K562 (cell line): Measurements from ENCODE around the gene KCND3. TPM values are rescaled to one million over a fixed set of nuclear protein-coding genes. Genes with fewer than 3 reads are reported as not detected.

ENCODE experiments used
- ATAC-seq: fragments of 200-7000 bp; cut with Tn5 transposase; 3 replicates; pipeline ENCODE4 v1.9.1; 2020; ENCODE audit warnings: moderate library complexity
- BruUV-seq: library from RNA; stranded (reverse); fragments of 400-500 nt; replicated peaks from 2 replicates; lab custom pipeline; 2021; lab: Mats Ljungman, UMichigan
- CTCF ChIA-PET: fragments of 300-600 bp; formaldehyde crosslinking; extraction: SDS; loops from one replicate; lab custom pipeline; 2021; ENCODE audit warnings: low intra/inter-chr PET ratio; lab: Yijun Ruan, JAX
- POLR2A ChIA-PET: fragments of 300-600, 350-650 bp; sonication (Branson Sonifier 250); formaldehyde crosslinking; extraction: SDS; loops from one replicate; lab custom pipeline; 2021; ENCODE audit warnings: antibody characterized with exemption, inconsistent platforms; lab: Yijun Ruan, JAX
- DNase-seq, 4 experiments: peaks; one replicate each; pipeline versions ENCODE4 v3.0.0 to v3.0.0-alpha.2; 2011 to 2018; ENCODE audit warnings: low spot score in 3 of 4, mixed read lengths in 3 of 4; ENCODE audit errors: extremely low read depth in 1 of 4
- FAIRE-seq: peaks from 2 replicates; lab custom pipeline; 2011; peaks lifted over from hg19 to GRCh38; lab: Jason Lieb, UNC
- H2AFZ ChIP-seq: 2 replicates; pipeline ENCODE4 v1.6.0; 2011; ENCODE audit warnings: low read depth, low read length, control low read depth, inconsistent platforms
- H3K27ac ChIP-seq: fragments of 200-600 bp; 3 replicates; pipeline ENCODE4 v1.8.0; 2011; ENCODE audit warnings: low read depth, mild to moderate bottlenecking, control low read depth, inconsistent platforms, low read length, moderate library complexity, mixed read lengths; ENCODE audit errors: extremely low read depth
- H3K27me3 ChIP-seq, 2 experiments: fragments of 300-600 bp in 1 of 2; 2 replicates in 1 of 2; 3 replicates in 1 of 2; pipeline versions ENCODE4 v1.6.0 to v1.8.0; 2011; ENCODE audit warnings: inconsistent platforms in 2 of 2, low read length in 2 of 2, mild to moderate bottlenecking in 1 of 2, mixed read lengths in 1 of 2, moderate library complexity in 1 of 2; ENCODE audit not compliant: control insufficient read depth in 2 of 2, insufficient read depth in 2 of 2
- H3K36me3 ChIP-seq: fragments of 300-600 bp; 3 replicates; pipeline ENCODE4 v1.8.0; 2011; ENCODE audit warnings: mild to moderate bottlenecking, low read length, inconsistent platforms; ENCODE audit not compliant: control insufficient read depth, insufficient read depth
- H3K4me1 ChIP-seq, 2 experiments: fragments of 200-600 bp in 1 of 2; replicated peaks in 1 of 2; 2 replicates in 1 of 2; 3 replicates in 1 of 2; pipeline versions ENCODE4 v1.5.1 to v1.8.0; 2011; ENCODE audit warnings: inconsistent platforms in 2 of 2, low read length in 2 of 2, mild to moderate bottlenecking in 1 of 2, mixed read lengths in 1 of 2, moderate library complexity in 1 of 2; ENCODE audit not compliant: control insufficient read depth in 2 of 2, insufficient read depth in 2 of 2
- H3K4me2 ChIP-seq: 2 replicates; pipeline ENCODE4 v1.6.1; 2011; ENCODE audit warnings: low read length, control low read depth, inconsistent platforms, mixed read lengths; ENCODE audit not compliant: insufficient read depth
- H3K4me3 ChIP-seq: fragments of 200-600 bp; sonication (generic), shearing (Covaris generic); 2 replicates; pipeline ENCODE4 v1.5.1; 2016; ENCODE audit warnings: control low read depth, inconsistent platforms
- H3K79me2 ChIP-seq: fragments of 200-600 bp; 3 replicates; pipeline ENCODE4 v1.8.0; 2011; ENCODE audit warnings: low read length, inconsistent platforms; ENCODE audit not compliant: control insufficient read depth, insufficient read depth
- H3K9ac ChIP-seq, 2 experiments: 2 replicates each; pipeline versions ENCODE4 v1.6.0 to v1.6.1; 2011; ENCODE audit warnings: low read depth in 2 of 2, low read length in 2 of 2, control low read depth in 1 of 2, inconsistent platforms in 1 of 2, mild to moderate bottlenecking in 1 of 2, mixed read lengths in 1 of 2; ENCODE audit not compliant: insufficient read depth in 1 of 2
- H3K9me1 ChIP-seq: one replicate; pipeline ENCODE4 v1.6.0; 2011; ENCODE audit warnings: inconsistent platforms, mild to moderate bottlenecking, low read length, moderate library complexity; ENCODE audit not compliant: control insufficient read depth, insufficient read depth
- H3K9me3 ChIP-seq: replicated peaks from 2 replicates; pipeline ENCODE4 v1.5.1; 2011; ENCODE audit warnings: low read depth, low read length, inconsistent platforms; ENCODE audit not compliant: control insufficient read depth, insufficient read depth
- H4K20me1 ChIP-seq: replicated peaks from 2 replicates; pipeline ENCODE4 v1.6.1; 2011; ENCODE audit warnings: low read length, inconsistent platforms, mixed read lengths; ENCODE audit not compliant: control insufficient read depth, insufficient read depth
- E2F1 ChIP-seq: sonication (generic); formaldehyde crosslinking; IDR thresholded peaks from 2 replicates; pipeline ENCODE4 v1.8.1; 2023; ENCODE audit warnings: mild to moderate bottlenecking, missing genetic modification reagents, moderate library complexity
- EWSR1 ChIP-seq: fragments of 450-650 bp; IDR thresholded peaks from 2 replicates; pipeline ENCODE4 v1.6.1; 2018; ENCODE audit warnings: borderline replicate concordance, mild to moderate bottlenecking, low read depth, moderate library complexity; ENCODE audit not compliant: partially characterized antibody
- HNRNPLL ChIP-seq: fragments of 200-400 bp; formaldehyde crosslinking; IDR thresholded peaks from 2 replicates; pipeline ENCODE4 v1.6.1; 2017; ENCODE audit warnings: low read length, low read depth, mild to moderate bottlenecking; ENCODE audit not compliant: poor library complexity, severe bottlenecking
- MYNN ChIP-seq, 2 experiments: sonication (generic); formaldehyde crosslinking in 1 of 2; IDR thresholded peaks; 2 replicates each; pipeline versions ENCODE4 v1.5.0 to v1.6.1; 2016 to 2020; ENCODE audit warnings: antibody characterized with exemption in 1 of 2, missing genetic modification reagents in 1 of 2
- POLR2A ChIP-seq: fragments of 450-650 bp; conservative IDR thresholded peaks from 2 replicates; pipeline ENCODE4 v1.6.1; 2016
- RBM15 ChIP-seq: fragments of 200-400 bp; formaldehyde crosslinking; IDR thresholded peaks from 2 replicates; pipeline ENCODE4 v1.6.1; 2018; ENCODE audit warnings: mild to moderate bottlenecking, low read length, moderate library complexity; ENCODE audit not compliant: insufficient read depth
- SFPQ ChIP-seq: fragments of 200-400 bp; formaldehyde crosslinking; IDR thresholded peaks from 2 replicates; pipeline ENCODE4 v1.6.1; 2017; ENCODE audit warnings: mild to moderate bottlenecking, low read depth, low read length, moderate library complexity
- SIN3B ChIP-seq: fragments of 450-650 bp; IDR thresholded peaks from 2 replicates; pipeline ENCODE4 v1.6.1; 2017; ENCODE audit warnings: low read depth, mild to moderate bottlenecking, moderate library complexity
- THAP7 ChIP-seq: fragments of 250-450 bp; sonication (Bioruptor Pico); IDR thresholded peaks from 2 replicates; pipeline ENCODE4 v1.5.0; 2021
- WGBS: fragments of 100-300 bp; shearing (Covaris generic); methylation state at CpG from one replicate; pipeline ENCODE4 v1.1.6; 2016; ENCODE audit warnings: low coverage, mixed read lengths; ENCODE audit not compliant: insufficient coverage; ENCODE audit errors: missing lambda C conversion rate; 5-methylcytosine and 5-hydroxymethylcytosine counted together
- in situ Hi-C: fragments of 300-500 bp; cut with MboI; formaldehyde crosslinking; loops from 4 replicates; pipeline ENCODE4 v1.15.0; 2018; ENCODE audit warnings: inconsistent platforms, mixed read lengths
- intact Hi-C: fragments of 100-400 bp; cut with micrococcal nuclease; formaldehyde crosslinking; loops from 2 replicates; pipeline ENCODE4 v1.14.2; 2022
- polyA plus RNA-seq, 8 experiments: library from polyadenylated mRNA; depleted of rRNA in 4 of 8; stranded (reverse) in 5 of 8; unstranded in 3 of 8; fragments of >200 nt; fragmentation: Nextera tagmentation in 2 of 8; fragmentation: Illumina TruSeq in 1 of 8; extraction: Ambion mirVana in 2 of 8; extraction: Trizol in 1 of 8; gene quantifications; 2 replicates each; pipeline versions ENCODE4 v1.2.1 to v1.2.3, GENCODE V29; 2011 to 2014; ENCODE audit warnings: inconsistent platforms in 1 of 8, missing spikeins in 1 of 8
- total RNA-seq, 7 experiments: library from RNA; depleted of rRNA in 6 of 7; stranded (reverse); fragments of >200 nt in 6 of 7; fragmentation: Illumina TruSeq in 2 of 7; extraction: Trizol in 2 of 7; gene quantifications; 2 replicates each; pipeline versions ENCODE4 v1.2.1 to v1.2.3, GENCODE V29; 2011 to 2021; ENCODE audit warnings: low replicate concordance in 1 of 7
- TF ChIP-seq, protein P1 (sequence below): sonication (generic); formaldehyde crosslinking; IDR thresholded peaks from 2 replicates; pipeline ENCODE4 v1.8.0; 2022; ENCODE audit warnings: missing genetic modification reagents, mild to moderate bottlenecking, moderate library complexity, borderline replicate concordance
- TF ChIP-seq, protein P2 (sequence below): fragments of 250-450 bp; sonication (Bioruptor Pico); IDR thresholded peaks from 2 replicates; pipeline ENCODE4 v1.8.0; 2022; ENCODE audit warnings: inconsistent platforms, mild to moderate bottlenecking, moderate library complexity, borderline replicate concordance

The KCND3 gene
- total and polyA plus RNA-seq, 9 of the 15 experiments (the other 6 are each of a cell fraction or from before 2014, with no cell fraction given) = not detected

GRCh38 chr1:111882559-111882958 is 106.9 kb downstream of the KCND3 start (continued):
- TF ChIP-seq, protein P1, sequence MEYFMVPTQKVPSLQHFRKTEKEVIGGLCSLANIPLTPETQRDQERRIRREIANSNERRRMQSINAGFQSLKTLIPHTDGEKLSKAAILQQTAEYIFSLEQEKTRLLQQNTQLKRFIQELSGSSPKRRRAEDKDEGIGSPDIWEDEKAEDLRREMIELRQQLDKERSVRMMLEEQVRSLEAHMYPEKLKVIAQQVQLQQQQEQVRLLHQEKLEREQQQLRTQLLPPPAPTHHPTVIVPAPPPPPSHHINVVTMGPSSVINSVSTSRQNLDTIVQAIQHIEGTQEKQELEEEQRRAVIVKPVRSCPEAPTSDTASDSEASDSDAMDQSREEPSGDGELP = no peak
- no peak for TF ChIP-seq SIN3B
- no peak for TF ChIP-seq E2F1 (CRISPR knock-in tag)
- no peak for TF ChIP-seq RBM15

GRCh38 chr1:111880881-111881837 is 108.3 kb downstream of the KCND3 start:
- Histone ChIP-seq H3K9me1 (no peaks in the 10 kb centered on the region), H3K27me3 (peaks cover 10 to 50% of the 10 kb centered on the region in 2 experiments), H4K20me1 (peaks cover 3% of the 10 kb centered on the region), H3K27ac (no peak overlapping the region), H2AFZ (no peak overlapping the region), H3K79me2 (no peaks in the 10 kb centered on the region), H3K4me2 (no peak overlapping the region), H3K4me3 (no peak overlapping the region), H3K9ac (no peak overlapping the region), H3K4me1 (no peaks in the 10 kb centered on the region; a peak in 1 of 5 replicates), H3K9me3 (no peaks in the 10 kb centered on the region), H3K36me3 (no peaks in the 10 kb centered on the region)
- POLR2A ChIA-PET = no interaction called here
- intact Hi-C loops (no loop called here), in situ Hi-C loops (no loop called here)
- WGBS = under 1% methylated on average over 17 of the region's 17 CpGs
- ATAC-seq (no peak), DNase-seq (no peak), FAIRE-seq (no peak)
- no TSS peak for BruUV-seq
- CTCF ChIA-PET = no interaction called here
- TF ChIP-seq EWSR1 = no peak
- TF ChIP-seq SFPQ = no peak
- no peak for TF ChIP-seq POLR2A
- TF ChIP-seq, protein P2, sequence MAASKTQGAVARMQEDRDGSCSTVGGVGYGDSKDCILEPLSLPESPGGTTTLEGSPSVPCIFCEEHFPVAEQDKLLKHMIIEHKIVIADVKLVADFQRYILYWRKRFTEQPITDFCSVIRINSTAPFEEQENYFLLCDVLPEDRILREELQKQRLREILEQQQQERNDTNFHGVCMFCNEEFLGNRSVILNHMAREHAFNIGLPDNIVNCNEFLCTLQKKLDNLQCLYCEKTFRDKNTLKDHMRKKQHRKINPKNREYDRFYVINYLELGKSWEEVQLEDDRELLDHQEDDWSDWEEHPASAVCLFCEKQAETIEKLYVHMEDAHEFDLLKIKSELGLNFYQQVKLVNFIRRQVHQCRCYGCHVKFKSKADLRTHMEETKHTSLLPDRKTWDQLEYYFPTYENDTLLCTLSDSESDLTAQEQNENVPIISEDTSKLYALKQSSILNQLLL (CRISPR knock-in tag) = no peak
- TF ChIP-seq MYNN (IDR thresholded peaks at IDR 0.05) = no peak
- no peak for TF ChIP-seq MYNN (CRISPR knock-in tag; IDR thresholded peaks at IDR 0.05)
- TF ChIP-seq THAP7 (CRISPR knock-in tag) = no peak
- TF ChIP-seq HNRNPLL = no peak
